B cell (primary cell): ENCODE data around the gene TNFRSF17. TPM values are rescaled to one million over a fixed set of nuclear protein-coding genes. Genes with fewer than 3 reads are reported as not detected.
A peak's percentile ranks its signal among the peaks of the same experiment; 100 is the strongest.

Experiments
- ATAC-seq: fragments of 200-7000 bp; cut with Tn5 transposase; one replicate; pipeline ENCODE4 v1.10.0; 2021; ENCODE audit warnings: low read depth, mild to moderate bottlenecking, moderate number of reproducible peaks, moderate library complexity
- CTCF ChIA-PET: fragments of 350-600 bp; sonication (Branson Sonifier 250); formaldehyde crosslinking; loops from one replicate; lab custom pipeline; 2021; ENCODE audit warnings: antibody characterized with exemption, inconsistent platforms; lab: Charles Lee
- POLR2A ChIA-PET: fragments of 350-600 bp; sonication (Branson Sonifier 250); formaldehyde crosslinking; loops from one replicate; lab custom pipeline; 2021; ENCODE audit warnings: antibody characterized with exemption; lab: Charles Lee
- DNase-seq: peaks from one replicate; pipeline ENCODE4 v3.0.0; 2013
- H2AFZ ChIP-seq: 2 replicates; pipeline ENCODE4 v1.6.1; 2012; ENCODE audit warnings: mild to moderate bottlenecking, low read depth, low read length; ENCODE audit not compliant: insufficient read depth, poor library complexity, severe bottlenecking
- H3K27ac ChIP-seq, 2 donors: 1 replicate in 1 of 2; 2 replicates in 1 of 2; pipeline ENCODE4 v1.5.1; 2012 to 2013; ENCODE audit warnings: low read length in 2 of 2, mild to moderate bottlenecking in 2 of 2, moderate library complexity in 1 of 2
- H3K27me3 ChIP-seq, 4 experiments: fragments of 200-600 bp in 1 of 4; sonication (generic) in 1 of 4; replicated peaks in 1 of 4; 1 replicate in 2 of 4; 2 replicates in 2 of 4; pipeline versions ENCODE4 v1.6.1 to v1.7.0; 2013 to 2016; ENCODE audit warnings: low read length in 3 of 4, mild to moderate bottlenecking in 2 of 4, mixed read lengths in 1 of 4, moderate library complexity in 1 of 4; ENCODE audit not compliant: insufficient read depth in 4 of 4, control insufficient read depth in 3 of 4; ENCODE audit errors: control extremely low read depth in 1 of 4
- H3K36me3 ChIP-seq, 2 experiments: replicated peaks in 1 of 2; 1 replicate in 1 of 2; 2 replicates in 1 of 2; pipeline versions ENCODE4 v1.6.1 to v1.7.1; 2013; ENCODE audit warnings: low read length in 1 of 2; ENCODE audit not compliant: insufficient read depth in 2 of 2, control insufficient read depth in 1 of 2; ENCODE audit errors: control extremely low read depth in 1 of 2, extremely low read depth in 1 of 2
- H3K4me1 ChIP-seq, 2 donors: fragments of 200-600 bp in 1 of 2; sonication (generic) in 1 of 2; 1 replicate in 1 of 2; 2 replicates in 1 of 2; pipeline versions ENCODE4 v1.5.1 to v1.6.1; 2013 to 2017; ENCODE audit warnings: low read length in 2 of 2; ENCODE audit not compliant: control insufficient read depth in 2 of 2, insufficient read depth in 2 of 2
- H3K4me2 ChIP-seq: replicated peaks from 2 replicates; pipeline ENCODE3; 2012; ENCODE audit warnings: mild to moderate bottlenecking, low read depth, low read length; ENCODE audit not compliant: poor library complexity, severe bottlenecking
- H3K4me3 ChIP-seq, 5 experiments: fragments of 200-600 bp in 1 of 5; sonication (generic) in 1 of 5; 1 replicate in 3 of 5; 2 replicates in 2 of 5; pipeline versions ENCODE4 v1.5.1 to v1.7.0; 2011 to 2016; ENCODE audit warnings: low read length in 4 of 5, mild to moderate bottlenecking in 4 of 5, low read depth in 2 of 5, control low read depth in 1 of 5, moderate library complexity in 1 of 5; ENCODE audit not compliant: insufficient read depth in 1 of 5; ENCODE audit errors: control extremely low read depth in 1 of 5, extremely low read depth in 1 of 5
- H3K79me2 ChIP-seq: fragments of 200-600 bp; sonication (generic); one replicate; pipeline ENCODE4 v1.6.0; 2016; ENCODE audit warnings: low read length; ENCODE audit not compliant: control insufficient read depth, insufficient read depth
- H3K9ac ChIP-seq: fragments of 200-600 bp; sonication (generic); 2 replicates; pipeline ENCODE4 v1.6.1; 2017; ENCODE audit warnings: mild to moderate bottlenecking, low read length, moderate library complexity
- H3K9me3 ChIP-seq, 3 donors: one replicate each; pipeline versions ENCODE4 v1.6.1 to v1.7.1; 2013; ENCODE audit warnings: low read length in 2 of 3; ENCODE audit not compliant: control insufficient read depth in 2 of 3, insufficient read depth in 1 of 3; ENCODE audit errors: control extremely low read depth in 1 of 3
- H4K20me1 ChIP-seq: 2 replicates; pipeline ENCODE4 v1.6.0; 2012; ENCODE audit warnings: mild to moderate bottlenecking, low read length; ENCODE audit not compliant: insufficient read depth, control insufficient read depth, poor library complexity, severe bottlenecking
- H3K27ac Mint-ChIP-seq: one replicate; pipeline ENCODE4 v1.8.0; 2021; ENCODE audit warnings: mixed read lengths
- H3K27me3 Mint-ChIP-seq: one replicate; pipeline ENCODE4 v1.8.0; 2021; ENCODE audit warnings: mixed read lengths
- H3K4me1 Mint-ChIP-seq: one replicate; pipeline ENCODE4 v1.8.0; 2021; ENCODE audit warnings: mixed read lengths
- H3K4me3 Mint-ChIP-seq: one replicate; pipeline ENCODE4 v1.8.0; 2021; ENCODE audit warnings: mixed read lengths
- H3K9me3 Mint-ChIP-seq: one replicate; pipeline ENCODE4 v1.8.0; 2022; ENCODE audit warnings: mixed read lengths; ENCODE audit not compliant: insufficient read depth
- EZH2 ChIP-seq: IDR thresholded peaks from 2 replicates; pipeline ENCODE4 v1.6.1; 2012; ENCODE audit warnings: borderline replicate concordance, low read depth, mild to moderate bottlenecking, moderate library complexity, low read length; ENCODE audit not compliant: insufficient read depth, poor library complexity, severe bottlenecking
- WGBS: methylation state at CpG from one replicate; pipeline ENCODE4 v1.1.5; 2013; ENCODE audit warnings: missing lambda C conversion rate; ENCODE audit not compliant: insufficient coverage; 5-methylcytosine and 5-hydroxymethylcytosine counted together
- intact Hi-C: fragments of 100-400 bp; cut with micrococcal nuclease; formaldehyde crosslinking; loops from one replicate; pipeline ENCODE4 v1.10.0; 2022
- polyA plus RNA-seq: library from polyadenylated mRNA; depleted of rRNA; stranded (reverse); fragments of >200 nt; gene quantifications from 2 replicates; pipeline ENCODE4 v1.2.3, GENCODE V29; 2012
- total RNA-seq, 2 donors: library from RNA; stranded (reverse); fragments of 120-200 nt in 1 of 2; gene quantifications; 1 replicate in 1 of 2; 2 replicates in 1 of 2; pipeline versions ENCODE4 v1.2.3 to v1.2.4, GENCODE V29; 2013 to 2022
- TF ChIP-seq, protein P1 (sequence below): fragments of 200-600 bp; IDR thresholded peaks from one replicate; pipeline ENCODE4 v1.8.0; 2022; ENCODE audit warnings: antibody characterized with exemption, mild to moderate bottlenecking

Gene TNFRSF17
- total and polyA plus RNA-seq, 2 donors (not counting 1 experiment from before 2014, with no cell fraction given), result 4.6 to 16.4 TPM

DNA sequence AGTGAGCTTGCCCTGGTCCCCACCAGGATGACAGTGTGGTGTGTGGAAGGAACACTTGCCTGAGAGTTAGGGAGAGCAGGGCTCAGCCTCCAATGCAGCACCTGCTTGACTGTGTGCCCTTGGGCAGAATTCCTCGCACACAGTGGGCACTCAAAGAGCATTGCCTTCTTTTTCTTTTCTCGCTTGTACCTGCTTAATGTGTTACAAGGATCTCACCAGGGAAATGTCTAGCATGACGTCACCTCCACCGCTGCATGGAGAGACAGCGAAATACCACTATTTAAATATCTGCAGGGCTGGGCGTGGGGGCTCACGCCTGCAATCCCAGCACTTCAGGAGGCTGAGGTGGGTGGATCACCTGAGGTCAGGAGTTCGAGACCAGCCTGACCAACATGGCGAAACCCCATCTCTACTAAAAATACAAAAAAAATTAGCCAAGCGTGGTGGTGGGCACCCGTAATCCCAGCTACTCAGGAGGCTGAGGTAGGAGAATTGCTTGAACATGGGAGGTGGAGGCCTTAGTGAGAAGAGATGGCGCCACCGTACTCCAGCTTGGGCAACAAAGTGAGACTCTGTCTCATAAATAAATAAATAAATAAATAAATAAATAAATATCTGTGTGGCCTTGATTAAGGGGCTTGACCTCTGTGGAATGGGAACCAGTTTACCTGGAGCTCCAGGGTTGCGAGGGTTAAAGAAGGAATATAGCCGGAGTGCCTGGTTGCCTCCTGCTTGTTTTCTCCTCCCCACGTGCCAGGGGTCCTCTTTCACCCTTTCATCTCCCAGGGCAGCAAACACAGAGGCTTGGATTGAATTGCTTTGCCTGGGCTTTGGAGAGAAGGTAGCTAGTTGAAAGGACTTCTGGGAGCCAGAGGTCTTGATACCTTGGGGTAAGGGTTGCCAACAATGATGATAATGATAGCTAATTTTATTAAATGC is 27.8 kb downstream of the TNFRSF17 start:
- Histone ChIP-seq H3K4me2 (no peak overlapping the region), H3K9me3 (no peaks in the 10 kb centered on the region), H4K20me1 (peaks cover 76% of the 10 kb centered on the region), H3K27ac (peak overlapping the region; percentile 2 to 56), H3K27me3 (no peaks in the 10 kb centered on the region), H3K4me3 (no peak overlapping the region), H3K79me2 (peaks cover 98% of the 10 kb centered on the region), H3K36me3 (peaks cover 4 to 12% of the 10 kb centered on the region in 2 experiments), H2AFZ (no peak overlapping the region), H3K9ac (no peak overlapping the region), H3K4me1 (peaks cover 58 to 69% of the 10 kb centered on the region in 2 donors)
- Mint-ChIP-seq H3K9me3 (no peaks in the 10 kb centered on the region), H3K27ac (peak overlapping the region; percentile 82), H3K4me1 (peaks cover 74% of the 10 kb centered on the region), H3K27me3 (no peaks in the 10 kb centered on the region), H3K4me3 (no peak overlapping the region)
- DNase-seq (no peak), ATAC-seq (no peak)
- WGBS, result 100% methylated on average over 4 of the region's 16 CpGs
- intact Hi-C loops, result loop anchor here (2.0 kb wide), 1 partner anchor 14 kb away; no protein-coding TSS in a partner anchor
- CTCF ChIA-PET, result interaction anchor here (1.2 kb wide), 1 partner anchor 75 kb away, joined by 7 read pairs; no protein-coding TSS in a partner anchor
- POLR2A ChIA-PET, result interaction anchor here (1.0 to 1.2 kb wide), 2 partner anchors 16 to 18 kb away, joined by 3 to 4 read pairs; partner anchors contain the start of gene SNX29
- TF ChIP-seq, protein P1, sequence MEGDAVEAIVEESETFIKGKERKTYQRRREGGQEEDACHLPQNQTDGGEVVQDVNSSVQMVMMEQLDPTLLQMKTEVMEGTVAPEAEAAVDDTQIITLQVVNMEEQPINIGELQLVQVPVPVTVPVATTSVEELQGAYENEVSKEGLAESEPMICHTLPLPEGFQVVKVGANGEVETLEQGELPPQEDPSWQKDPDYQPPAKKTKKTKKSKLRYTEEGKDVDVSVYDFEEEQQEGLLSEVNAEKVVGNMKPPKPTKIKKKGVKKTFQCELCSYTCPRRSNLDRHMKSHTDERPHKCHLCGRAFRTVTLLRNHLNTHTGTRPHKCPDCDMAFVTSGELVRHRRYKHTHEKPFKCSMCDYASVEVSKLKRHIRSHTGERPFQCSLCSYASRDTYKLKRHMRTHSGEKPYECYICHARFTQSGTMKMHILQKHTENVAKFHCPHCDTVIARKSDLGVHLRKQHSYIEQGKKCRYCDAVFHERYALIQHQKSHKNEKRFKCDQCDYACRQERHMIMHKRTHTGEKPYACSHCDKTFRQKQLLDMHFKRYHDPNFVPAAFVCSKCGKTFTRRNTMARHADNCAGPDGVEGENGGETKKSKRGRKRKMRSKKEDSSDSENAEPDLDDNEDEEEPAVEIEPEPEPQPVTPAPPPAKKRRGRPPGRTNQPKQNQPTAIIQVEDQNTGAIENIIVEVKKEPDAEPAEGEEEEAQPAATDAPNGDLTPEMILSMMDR, result no peak
- TF ChIP-seq EZH2, result no peak
